Activated naive CD4-positive, alpha-beta T cell treated with anti-CD3 and anti-CD28 coated beads for 36 hours (primary cell): ENCODE results near the gene RXRA. TPM values are rescaled to one million over a fixed set of nuclear protein-coding genes. Genes with fewer than 3 reads are reported as not detected.

Experiments
- CTCF ChIA-PET: fragments of 350-600 bp; sonication (Branson Sonifier 250); formaldehyde crosslinking; loops from one replicate; lab custom pipeline; 2021; ENCODE audit warnings: antibody characterized with exemption; lab: Charles Lee
- DNase-seq: peaks from one replicate; pipeline ENCODE4 v3.0.0-alpha.2; 2020
- H3K27ac Mint-ChIP-seq: one replicate; pipeline ENCODE4 v1.8.0; 2021; ENCODE audit warnings: mild to moderate bottlenecking, mixed read lengths
- H3K27me3 Mint-ChIP-seq: one replicate; pipeline ENCODE4 v1.8.0; 2021; ENCODE audit warnings: low read depth, mixed read lengths
- H3K36me3 Mint-ChIP-seq: one replicate; pipeline ENCODE4 v1.8.0; 2021; ENCODE audit warnings: low read depth, mixed read lengths
- H3K4me1 Mint-ChIP-seq: one replicate; pipeline ENCODE4 v1.8.0; 2021; ENCODE audit warnings: low read depth, mixed read lengths
- H3K4me3 Mint-ChIP-seq: one replicate; pipeline ENCODE4 v1.8.0; 2021; ENCODE audit warnings: mild to moderate bottlenecking, moderate library complexity, mixed read lengths
- H3K9me3 Mint-ChIP-seq: one replicate; pipeline ENCODE4 v1.8.0; 2021; ENCODE audit warnings: mixed read lengths
- intact Hi-C: fragments of 100-400 bp; cut with micrococcal nuclease; formaldehyde crosslinking; loops from one replicate; pipeline ENCODE4 v1.15.1; 2023
- total RNA-seq, 2 experiments: library from RNA; stranded (reverse); gene quantifications; one replicate each; pipeline ENCODE4 v1.2.3, GENCODE V29; 2021

The RXRA gene
- total RNA-seq, 2 experiments from 2014 or later = 2.1 to 2.2 TPM

DNA sequence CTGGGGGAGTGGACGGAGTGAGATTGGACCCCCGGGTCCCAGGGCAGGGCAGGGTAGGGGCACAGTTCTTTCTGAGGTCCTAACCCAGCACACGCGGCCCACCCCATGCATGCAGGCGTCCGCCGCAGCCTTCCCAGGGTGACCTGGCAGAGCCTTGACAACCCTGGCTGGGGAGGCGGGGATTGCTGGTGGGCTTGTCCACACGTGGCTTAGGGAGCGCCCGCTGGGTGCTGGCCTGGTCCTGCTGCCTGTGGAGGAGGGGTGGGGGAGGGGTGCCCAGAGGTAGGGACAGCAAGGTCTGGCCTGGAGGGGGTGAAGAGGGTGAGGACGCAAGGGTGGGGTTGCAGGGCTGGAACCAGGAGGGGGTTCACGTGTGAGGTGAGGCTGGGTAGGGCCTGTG, 6.0 kb downstream of the RXRA start:
- intact Hi-C loops = no loop called here
- no peaks in the 10 kb centered on the region for H3K9me3 Mint-ChIP-seq
- no peaks in the 10 kb centered on the region for H3K36me3 Mint-ChIP-seq
- H3K27ac Mint-ChIP-seq = no peak overlapping the region
- H3K4me1 Mint-ChIP-seq = no peaks in the 10 kb centered on the region
- DNase-seq = no peak
- CTCF ChIA-PET = no interaction called here
- H3K27me3 Mint-ChIP-seq = no peaks in the 10 kb centered on the region
- no peak overlapping the region for H3K4me3 Mint-ChIP-seq

DNA sequence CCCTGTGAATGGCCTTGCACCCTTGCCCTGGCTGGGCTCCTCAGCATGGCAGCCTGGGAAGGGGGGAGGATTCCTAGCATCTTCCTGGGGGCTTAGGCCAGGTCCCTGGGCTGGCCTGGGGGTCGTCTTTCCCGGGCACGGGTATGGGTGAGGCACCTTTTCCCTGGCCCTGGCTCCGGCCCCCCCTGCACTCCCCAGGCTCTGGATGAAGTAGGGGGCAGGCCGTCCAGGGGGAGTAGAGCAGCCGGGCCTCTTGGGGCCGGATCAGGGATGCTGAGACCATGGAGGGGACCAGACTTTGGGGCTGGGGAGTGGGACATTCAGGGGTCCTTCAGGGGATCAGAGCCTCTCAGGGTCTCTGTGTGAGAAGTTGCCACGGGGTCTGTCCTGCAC, 6.6 kb downstream of the RXRA start:
- DNase-seq = no peak
- Mint-ChIP-seq H3K36me3 (no peaks in the 10 kb centered on the region), H3K9me3 (no peaks in the 10 kb centered on the region), H3K27ac (no peak overlapping the region), H3K4me1 (no peaks in the 10 kb centered on the region), H3K4me3 (no peak overlapping the region), H3K27me3 (no peaks in the 10 kb centered on the region)
- CTCF ChIA-PET = no interaction called here
- intact Hi-C loops = no loop called here

DNA sequence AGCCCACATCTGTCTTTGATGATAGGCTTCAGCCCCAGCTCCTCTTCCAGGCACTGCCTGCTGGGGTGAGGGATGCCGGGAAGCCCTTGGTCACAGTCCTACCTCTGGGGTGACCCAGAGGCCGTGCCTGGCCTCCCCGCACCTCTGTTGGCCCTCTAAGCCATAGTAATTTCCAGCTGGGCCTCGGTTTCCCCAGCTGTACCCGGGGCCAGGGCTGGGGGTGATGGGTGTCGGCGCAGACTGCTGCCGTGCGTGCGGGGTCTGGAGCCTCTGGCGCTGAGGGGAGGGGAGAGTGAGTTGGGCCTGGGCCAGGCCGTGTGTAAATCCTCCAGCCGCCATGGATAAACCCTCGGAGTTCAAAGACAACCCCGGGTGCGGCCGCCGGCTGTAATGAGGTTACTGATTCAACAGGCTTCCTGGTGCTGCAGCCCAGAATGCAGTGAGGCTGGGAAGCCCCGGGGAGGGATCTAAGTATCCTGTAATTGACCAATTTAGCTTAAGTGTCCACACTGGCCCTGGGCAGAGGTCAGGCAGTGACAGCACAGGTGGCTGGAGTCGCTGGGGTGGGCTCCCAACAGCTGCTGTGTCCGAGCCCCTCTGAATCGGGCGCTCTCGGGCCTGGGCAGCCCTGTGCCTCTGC, 7.1 kb downstream of the RXRA start:
- H3K36me3 Mint-ChIP-seq = no peaks in the 10 kb centered on the region
- no peak for DNase-seq
- H3K27me3 Mint-ChIP-seq = no peaks in the 10 kb centered on the region
- H3K4me1 Mint-ChIP-seq = no peaks in the 10 kb centered on the region
- no peak overlapping the region for H3K4me3 Mint-ChIP-seq
- intact Hi-C loops = no loop called here
- H3K9me3 Mint-ChIP-seq = no peaks in the 10 kb centered on the region
- H3K27ac Mint-ChIP-seq = no peak overlapping the region
- CTCF ChIA-PET = interaction anchor here (0.6 to 1.7 kb wide), 2 partner anchors 162 to 236 kb away, joined by 4 read pairs; no protein-coding TSS in a partner anchor

DNA sequence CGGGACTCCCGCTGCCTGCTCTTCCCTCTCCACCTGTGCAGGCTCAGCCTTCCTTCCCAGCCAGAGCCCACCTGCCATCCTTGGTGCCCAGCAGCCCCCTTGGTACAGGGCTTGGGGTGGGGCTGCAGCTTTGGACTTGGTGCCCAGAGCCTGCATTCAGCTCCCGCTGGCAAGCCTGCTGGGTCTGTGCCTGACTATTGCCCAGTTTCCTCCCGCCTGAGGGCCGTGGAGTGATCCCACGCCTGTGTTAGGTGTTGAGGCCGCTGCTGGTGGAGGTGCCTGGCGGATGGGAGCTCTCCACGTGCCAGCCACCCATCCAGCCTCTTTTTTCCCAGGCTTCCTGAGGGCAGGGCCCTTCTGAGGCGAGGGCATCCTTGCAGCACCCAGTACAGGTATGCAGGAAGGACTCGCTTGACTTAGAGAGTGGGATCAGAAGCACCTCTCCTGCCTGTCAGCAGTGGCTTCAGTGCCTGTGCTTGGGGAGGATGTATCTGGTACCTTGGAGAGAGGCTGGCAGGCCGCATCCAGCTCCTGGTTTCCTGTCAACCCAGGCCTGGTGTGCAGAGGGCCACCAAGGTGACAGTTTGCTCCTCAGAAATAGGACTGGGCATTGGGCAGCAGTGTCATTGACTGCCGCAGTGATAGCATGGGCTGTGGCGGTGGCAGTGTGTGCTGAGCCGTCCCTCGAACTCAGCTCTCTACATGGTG, 7.8 kb downstream of the RXRA start:
- no peaks in the 10 kb centered on the region for H3K4me1 Mint-ChIP-seq
- H3K9me3 Mint-ChIP-seq = no peaks in the 10 kb centered on the region
- no peak overlapping the region for H3K27ac Mint-ChIP-seq

DNA sequence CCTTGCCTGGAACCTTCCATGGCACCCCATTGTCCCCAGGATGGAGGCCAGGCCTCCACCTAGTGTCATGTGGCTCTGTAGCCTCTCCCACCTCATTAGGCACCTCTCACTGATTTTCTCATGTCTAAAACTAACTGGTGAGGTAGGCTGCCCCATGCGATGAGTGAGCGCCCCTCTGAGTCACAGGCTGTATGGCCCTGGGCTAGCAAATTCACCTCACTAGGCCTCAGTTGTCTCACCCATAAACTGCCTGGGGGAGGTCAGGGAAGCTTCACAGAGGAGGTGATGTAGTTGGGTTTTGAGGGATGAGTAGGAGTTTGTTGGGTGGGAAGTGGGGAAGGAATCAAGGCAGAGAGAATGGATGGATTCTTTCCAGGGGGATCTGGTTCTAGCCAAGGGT, 8.8 kb downstream of the RXRA start:
- no peaks in the 10 kb centered on the region for H3K4me1 Mint-ChIP-seq
- H3K27me3 Mint-ChIP-seq = no peaks in the 10 kb centered on the region
- no peaks in the 10 kb centered on the region for H3K9me3 Mint-ChIP-seq
- no peak overlapping the region for H3K27ac Mint-ChIP-seq
- intact Hi-C loops = no loop called here
- no peaks in the 10 kb centered on the region for H3K36me3 Mint-ChIP-seq
- no peak for DNase-seq
- no peak overlapping the region for H3K4me3 Mint-ChIP-seq
- CTCF ChIA-PET = interaction anchor here (1.7 kb wide), 1 partner anchor 164 kb away, joined by 4 read pairs; no protein-coding TSS in a partner anchor

More for the DNA sequence above, 7.8 kb downstream of the RXRA start:
- H3K36me3 Mint-ChIP-seq = no peaks in the 10 kb centered on the region
- DNase-seq = no peak
- intact Hi-C loops = no loop called here
- no peak overlapping the region for H3K4me3 Mint-ChIP-seq
- no peaks in the 10 kb centered on the region for H3K27me3 Mint-ChIP-seq
- CTCF ChIA-PET = interaction anchor here (0.6 to 1.7 kb wide), 2 partner anchors 163 to 237 kb away, joined by 4 read pairs; no protein-coding TSS in a partner anchor

DNA sequence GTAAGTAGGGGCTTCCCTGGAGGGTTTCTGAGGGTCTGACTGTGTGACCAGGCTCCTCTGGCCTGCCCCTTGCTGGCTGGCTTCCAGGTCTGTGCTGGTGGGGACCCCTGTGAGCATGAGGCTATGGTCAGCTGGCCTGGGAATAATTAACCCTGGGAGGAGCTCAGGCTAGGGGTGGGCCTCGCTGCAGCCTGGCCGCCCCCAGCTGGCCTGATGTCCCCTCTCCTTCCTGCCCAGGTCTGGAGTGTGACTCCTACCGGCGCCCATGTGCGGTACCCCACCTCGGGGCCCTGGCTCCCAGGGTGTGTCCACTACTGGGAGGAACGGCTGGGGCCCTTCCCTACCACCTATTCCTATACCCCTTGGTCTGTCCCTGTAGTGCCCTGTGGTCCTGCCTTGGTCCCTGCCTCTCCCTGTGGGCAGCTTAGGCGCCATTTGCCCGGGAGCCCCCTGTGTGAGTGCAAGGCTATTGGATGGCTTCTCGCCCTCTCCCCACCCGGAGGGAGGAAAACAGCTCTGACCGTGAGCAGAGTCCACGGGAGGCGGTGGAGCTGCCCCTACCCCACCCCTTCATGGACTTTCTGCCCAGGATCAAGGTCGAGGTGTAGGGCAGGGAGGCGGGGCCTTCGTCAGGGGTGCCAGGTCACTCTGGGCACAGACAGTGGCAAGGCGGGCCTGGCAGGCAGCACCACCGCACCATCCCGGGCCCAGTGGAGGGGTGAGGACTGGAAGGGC, 9.4 kb downstream of the RXRA start:
- intact Hi-C loops = no loop called here
- no peaks in the 10 kb centered on the region for H3K27me3 Mint-ChIP-seq
- no peaks in the 10 kb centered on the region for H3K4me1 Mint-ChIP-seq
- H3K36me3 Mint-ChIP-seq = no peaks in the 10 kb centered on the region
- H3K4me3 Mint-ChIP-seq = no peak overlapping the region
- no peak for DNase-seq
- no peak overlapping the region for H3K27ac Mint-ChIP-seq
- CTCF ChIA-PET = no interaction called here
- no peaks in the 10 kb centered on the region for H3K9me3 Mint-ChIP-seq

DNA sequence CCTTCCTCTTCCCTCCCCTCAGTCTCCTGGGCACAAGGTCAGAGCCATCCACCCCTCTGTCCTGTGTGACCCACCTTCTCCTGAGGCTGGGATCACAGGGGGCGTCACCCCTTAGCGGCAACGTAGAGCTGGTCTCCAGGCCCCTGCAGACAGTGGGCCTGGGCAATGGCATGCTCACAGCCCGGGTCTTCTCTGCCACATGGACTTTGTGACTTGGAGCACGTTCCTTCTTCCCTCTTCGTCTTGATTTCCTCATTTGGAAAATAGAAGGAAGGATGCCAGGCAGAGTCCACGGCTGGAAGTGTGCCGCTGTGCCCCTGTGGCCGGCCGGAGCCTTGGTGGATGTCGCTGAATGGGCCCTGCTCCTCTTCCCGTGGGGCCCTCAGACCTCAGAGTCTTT, 10.0 kb downstream of the RXRA start:
- Mint-ChIP-seq H3K36me3 (no peaks in the 10 kb centered on the region), H3K9me3 (no peaks in the 10 kb centered on the region)
- intact Hi-C loops = no loop called here

DNA sequence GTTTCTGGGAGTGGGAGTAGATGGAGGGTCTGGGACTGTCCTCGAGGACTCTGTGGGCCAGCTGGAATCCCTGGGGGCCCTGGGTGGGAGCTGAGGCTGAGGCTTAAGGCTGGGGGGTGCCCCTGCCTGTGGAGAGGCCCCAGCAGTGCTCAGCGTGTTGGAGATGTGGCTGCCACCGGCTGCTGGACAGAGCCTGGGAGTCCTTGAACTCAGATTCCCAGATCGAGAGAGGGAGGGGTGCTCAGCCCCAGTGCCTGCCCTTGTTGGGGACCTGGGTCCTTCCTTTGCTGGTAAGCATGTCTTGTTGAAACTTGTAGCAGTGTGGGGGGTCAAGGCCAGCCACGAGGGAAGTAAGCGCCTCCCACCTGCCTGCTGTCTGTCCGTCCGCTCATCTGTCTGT, 10.7 kb downstream of the RXRA start:
- H3K9me3 Mint-ChIP-seq = no peaks in the 10 kb centered on the region
- no peak overlapping the region for H3K27ac Mint-ChIP-seq
- H3K36me3 Mint-ChIP-seq = no peaks in the 10 kb centered on the region
- no peaks in the 10 kb centered on the region for H3K27me3 Mint-ChIP-seq
- no peak overlapping the region for H3K4me3 Mint-ChIP-seq
- CTCF ChIA-PET = no interaction called here
- intact Hi-C loops = no loop called here
- no peaks in the 10 kb centered on the region for H3K4me1 Mint-ChIP-seq
- no peak for DNase-seq

More for the DNA sequence above, 10.0 kb downstream of the RXRA start:
- Mint-ChIP-seq H3K27ac (no peak overlapping the region), H3K4me1 (no peaks in the 10 kb centered on the region), H3K4me3 (no peak overlapping the region), H3K27me3 (no peaks in the 10 kb centered on the region)
- CTCF ChIA-PET = no interaction called here
- no peak for DNase-seq

DNA sequence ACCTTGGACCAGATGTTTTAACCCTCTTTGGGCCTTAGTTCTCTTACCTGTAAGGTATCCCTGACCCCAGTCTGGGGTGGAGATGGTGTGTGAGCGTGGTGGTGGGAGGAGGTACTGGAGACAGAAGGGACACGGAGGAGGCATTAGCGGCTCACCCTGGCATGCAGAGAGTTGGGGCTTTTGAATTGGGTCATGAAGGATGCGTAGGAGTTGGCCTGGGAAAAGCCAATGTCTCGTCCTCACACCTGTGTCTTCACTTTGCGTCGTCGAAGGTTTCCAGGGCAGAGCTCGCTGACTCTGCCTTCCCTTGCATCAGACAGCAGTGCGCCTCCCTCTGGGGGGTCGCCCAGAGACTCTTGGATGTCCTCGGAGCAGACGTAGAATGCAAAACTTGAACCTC, 11.2 kb downstream of the RXRA start:
- H3K27ac Mint-ChIP-seq = no peak overlapping the region
- no peak overlapping the region for H3K4me3 Mint-ChIP-seq
- CTCF ChIA-PET = no interaction called here
- no peaks in the 10 kb centered on the region for H3K27me3 Mint-ChIP-seq
- H3K9me3 Mint-ChIP-seq = no peaks in the 10 kb centered on the region
- intact Hi-C loops = no loop called here
- DNase-seq = no peak
- H3K36me3 Mint-ChIP-seq = no peaks in the 10 kb centered on the region
- peaks cover 2% of the 10 kb centered on the region for H3K4me1 Mint-ChIP-seq

DNA sequence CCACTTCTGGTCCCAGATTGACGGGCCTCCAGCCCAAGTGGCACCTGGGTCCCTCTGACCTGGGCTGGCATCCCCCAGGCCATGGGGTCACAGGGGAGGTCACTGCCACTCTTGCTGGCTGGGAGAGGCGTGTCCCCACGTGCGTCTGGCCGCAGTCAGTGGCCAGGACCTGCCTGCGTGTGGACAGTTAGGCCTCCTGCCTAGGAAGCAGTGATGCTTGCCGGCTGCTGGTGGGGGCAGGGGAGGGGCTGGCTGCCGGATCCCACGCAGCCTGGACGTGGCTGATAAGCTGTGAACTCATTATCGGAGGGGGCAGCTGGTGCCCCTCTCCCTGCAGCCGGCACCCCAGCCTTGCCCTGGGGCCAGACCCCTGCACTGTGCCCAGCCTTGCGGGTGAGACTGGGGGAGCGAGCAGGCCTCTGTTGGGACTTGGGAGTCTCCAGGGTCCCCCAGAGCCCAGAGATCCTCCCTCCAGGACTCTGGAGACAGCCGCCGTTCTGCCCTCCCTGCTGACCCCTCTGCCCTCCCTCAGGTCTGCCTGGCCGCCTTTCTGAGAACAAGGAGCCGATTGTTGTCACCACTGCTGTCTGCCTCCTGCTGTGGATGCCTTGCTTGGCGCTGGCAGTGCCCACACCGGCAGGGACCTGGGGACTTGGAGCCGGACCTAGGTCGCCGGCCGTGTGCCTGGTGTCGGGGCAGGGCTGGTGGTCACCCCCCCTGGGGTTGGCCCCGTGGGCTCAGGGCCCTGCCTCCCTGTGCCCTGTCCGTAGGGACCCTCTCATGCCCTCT, 12.3 kb downstream of the RXRA start:
- DNase-seq = no peak
- Mint-ChIP-seq H3K27me3 (no peaks in the 10 kb centered on the region), H3K27ac (no peak overlapping the region), H3K9me3 (no peaks in the 10 kb centered on the region), H3K4me1 (peaks cover 6% of the 10 kb centered on the region), H3K36me3 (no peaks in the 10 kb centered on the region), H3K4me3 (no peak overlapping the region)
- intact Hi-C loops = no loop called here
- CTCF ChIA-PET = no interaction called here

DNA sequence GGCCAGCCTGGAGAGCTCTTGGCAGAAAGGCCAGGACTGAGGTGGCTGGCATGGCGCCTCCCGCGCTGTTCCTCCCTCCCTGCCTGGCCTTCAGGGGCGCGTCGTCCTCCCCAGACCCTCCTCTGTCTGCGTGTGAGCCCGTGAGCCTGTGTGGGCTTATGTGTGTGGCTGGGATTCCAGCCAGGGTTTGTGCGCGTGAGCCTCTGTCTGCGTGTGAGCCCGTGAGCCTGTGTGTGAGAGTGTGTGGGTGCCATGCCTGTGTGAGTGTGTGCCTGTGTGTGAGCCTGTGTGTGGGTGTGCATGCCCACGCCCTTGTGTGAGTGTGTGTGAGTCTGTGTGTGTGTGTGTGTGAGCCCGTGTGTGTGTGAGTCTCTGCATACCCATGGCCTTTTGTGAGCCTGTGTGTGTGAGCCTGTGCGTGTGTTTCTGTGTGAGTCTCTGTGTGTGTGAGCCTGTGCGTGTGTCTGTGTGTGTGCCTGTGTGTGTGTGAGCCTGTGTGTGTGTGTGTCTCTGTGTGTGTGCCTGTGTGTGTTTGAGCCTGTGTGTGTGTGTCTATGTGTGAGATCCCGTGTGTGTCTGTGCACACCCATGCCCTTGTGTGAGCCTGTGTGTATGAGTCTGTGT, 13.0 kb downstream of the RXRA start:
- CTCF ChIA-PET = no interaction called here
- Mint-ChIP-seq H3K36me3 (no peaks in the 10 kb centered on the region), H3K27me3 (no peaks in the 10 kb centered on the region), H3K4me1 (peaks cover 9% of the 10 kb centered on the region), H3K4me3 (no peak overlapping the region), H3K27ac (no peak overlapping the region), H3K9me3 (no peaks in the 10 kb centered on the region)
- no peak for DNase-seq
- intact Hi-C loops = no loop called here
